Measurements from ENCODE around the gene THSD7B. TPM values are rescaled to one million over a fixed set of nuclear protein-coding genes. Genes with fewer than 3 reads are reported as not detected.

Gene THSD7B
- total and polyA plus RNA-seq, 2 of the 8 experiments (the other 6 are each of a cell fraction or from before 2014, with no cell fraction given) = 0.60 to 2.9 TPM

DNA sequence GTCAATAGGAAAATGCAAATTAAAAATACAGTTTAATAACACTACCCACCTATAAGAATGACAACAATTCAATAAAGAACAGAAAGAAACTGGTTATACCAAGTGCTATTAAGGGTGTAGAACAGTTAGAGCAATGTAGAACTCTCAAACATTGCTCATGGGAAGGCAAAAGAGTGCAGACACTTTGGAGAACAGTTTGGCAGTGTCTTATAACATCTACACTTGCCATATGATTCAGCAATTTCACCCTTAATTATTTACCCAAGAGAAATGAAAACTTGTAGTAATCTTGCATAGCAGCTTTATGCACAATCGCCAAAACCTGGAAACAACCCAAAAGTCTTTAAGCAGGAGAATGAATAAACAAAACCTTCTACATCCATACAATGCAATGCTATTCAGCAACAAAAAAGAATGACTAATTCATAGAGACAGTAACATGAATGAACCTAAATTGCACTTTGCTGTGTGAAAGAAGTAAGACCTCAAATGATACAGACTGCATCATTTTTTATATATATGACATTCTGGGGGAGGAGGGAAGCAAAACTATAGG is 455.2 kb downstream of the THSD7B start:
- Histone ChIP-seq H3K36me3 (ENCODE audit: control insufficient read depth in 2 of 4, insufficient read depth in 4 of 4, low read length in 3 of 4) (no peaks in the 10 kb centered on the region), H3K4ac (replicated peaks; ENCODE audit: insufficient read length, low read depth, low read length) (no peak overlapping the region)
- POLR2A ChIA-PET (ENCODE audit: partially characterized antibody) = no interaction called here

More for the DNA sequence above, 455.2 kb downstream of the THSD7B start:
- Histone ChIP-seq H4K20me1 (replicated peaks in 1 of 2; ENCODE audit: control insufficient read depth in 1 of 2, insufficient read depth in 2 of 2, low read length in 2 of 2) (no peaks in the 10 kb centered on the region), H3K4me3 (ENCODE audit: extremely low read depth in 1 of 4, insufficient read depth in 2 of 4, low read depth in 3 of 4, low read length in 4 of 4) (no peak overlapping the region), H4K91ac (replicated peaks; ENCODE audit: insufficient read length, low read length) (no peak overlapping the region), H4K5ac (ENCODE audit: insufficient read length, low read depth, low read length) (no peak overlapping the region), H2BK20ac (ENCODE audit: low read length) (no peak overlapping the region), H4K8ac (ENCODE audit: extremely low read depth, insufficient read depth, low read length) (no peak overlapping the region), H2BK15ac (ENCODE audit: low read length) (no peak overlapping the region), H3K23me2 (ENCODE audit: low read depth, low read length) (no peaks in the 10 kb centered on the region), H3K79me1 (ENCODE audit: low read depth, low read length) (no peaks in the 10 kb centered on the region), H3K56ac (replicated peaks; ENCODE audit: insufficient read length, low read depth, low read length) (no peak overlapping the region), H3K14ac (ENCODE audit: insufficient read length) (no peak overlapping the region), H3K9me3 (ENCODE audit: insufficient read depth in 2 of 2, low read depth in 1 of 2, low read length in 1 of 2) (no peaks in the 10 kb centered on the region), H3K9ac (replicated peaks in 1 of 4; ENCODE audit: extremely low read depth in 1 of 4, low read depth in 3 of 4, low read length in 3 of 4) (no peak overlapping the region), H2AK5ac (ENCODE audit: low read depth, low read length) (no peak overlapping the region), H3K23ac (ENCODE audit: insufficient read length) (no peak overlapping the region), H3K27ac (ENCODE audit: low read depth, low read length) (no peak overlapping the region), H3K4me1 (replicated peaks in 1 of 4; ENCODE audit: control insufficient read depth in 3 of 4, insufficient read depth in 4 of 4, low read length in 3 of 4) (0 out of 7 replicates have a peak, but pooled peaks cover 0 to 2% (median 0%) of the 10 kb centered on the region in 4 experiments), H2AFZ (ENCODE audit: low read length) (no peak overlapping the region), H3K27me3 (replicated peaks in 1 of 4; ENCODE audit: control insufficient read depth in 3 of 4, extremely low read depth in 1 of 4, insufficient read depth in 3 of 4, low read length in 3 of 4) (no peaks in the 10 kb centered on the region), H2BK12ac (ENCODE audit: low read depth, low read length) (no peak overlapping the region), H2BK5ac (ENCODE audit: low read depth, low read length) (no peak overlapping the region), H3K18ac (ENCODE audit: extremely low read depth, low read length) (no peak overlapping the region), H3K4me2 (ENCODE audit: insufficient read depth in 1 of 2, low read depth in 2 of 2, low read length in 2 of 2) (no peak overlapping the region), H3K79me2 (ENCODE audit: control insufficient read depth in 1 of 2, insufficient read depth in 2 of 2, low read length in 2 of 2) (no peaks in the 10 kb centered on the region), H2BK120ac (replicated peaks; ENCODE audit: low read depth, low read length) (no peak overlapping the region)
- no peak for DNase-seq (ENCODE audit: low read depth in 1 of 2, low spot score in 2 of 2)
- TF ChIP-seq, protein P1, sequence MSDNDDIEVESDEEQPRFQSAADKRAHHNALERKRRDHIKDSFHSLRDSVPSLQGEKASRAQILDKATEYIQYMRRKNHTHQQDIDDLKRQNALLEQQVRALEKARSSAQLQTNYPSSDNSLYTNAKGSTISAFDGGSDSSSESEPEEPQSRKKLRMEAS (IDR thresholded peaks at IDR 0.05) = no peak
- TF ChIP-seq NANOG (IDR thresholded peaks at IDR 0.05; ENCODE audit: insufficient read depth, low read depth, low read length, poor library complexity, severe bottlenecking) (no peak), SP1 (IDR thresholded peaks at IDR 0.05; ENCODE audit: low read depth, low read length) (no peak), SUZ12 (IDR thresholded peaks at IDR 0.05; ENCODE audit: low read length) (no peak), NRF1 (IDR thresholded peaks at IDR 0.05; ENCODE audit: low read depth, low read length) (no peak), CEBPB (IDR thresholded peaks at IDR 0.05; ENCODE audit: low read depth, low read length) (no peak), BCL11A (IDR thresholded peaks at IDR 0.05; ENCODE audit: low read depth in 2 of 2, low read length in 2 of 2) (no peak), CREB1 (IDR thresholded peaks at IDR 0.05) (no peak), YY1 (IDR thresholded peaks at IDR 0.05; ENCODE audit: low read depth, low read length) (no peak), HDAC6 (IDR thresholded peaks at IDR 0.05; ENCODE audit: low read depth, low read length) (no peak), BACH1 (IDR thresholded peaks at IDR 0.05; ENCODE audit: low read length) (no peak), SIRT6 (IDR thresholded peaks at IDR 0.05; ENCODE audit: low read length) (no peak), SIX5 (IDR thresholded peaks at IDR 0.05; ENCODE audit: low read depth, low read length) (no peak), CBX5 (IDR thresholded peaks at IDR 0.05; ENCODE audit: low read depth, low read length) (no peak)
- TF ChIP-seq, protein P2, sequence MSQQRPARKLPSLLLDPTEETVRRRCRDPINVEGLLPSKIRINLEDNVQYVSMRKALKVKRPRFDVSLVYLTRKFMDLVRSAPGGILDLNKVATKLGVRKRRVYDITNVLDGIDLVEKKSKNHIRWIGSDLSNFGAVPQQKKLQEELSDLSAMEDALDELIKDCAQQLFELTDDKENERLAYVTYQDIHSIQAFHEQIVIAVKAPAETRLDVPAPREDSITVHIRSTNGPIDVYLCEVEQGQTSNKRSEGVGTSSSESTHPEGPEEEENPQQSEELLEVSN (IDR thresholded peaks at IDR 0.05) = no peak
- WGBS, 2 experiments (ENCODE audit: extremely low coverage in 1 of 2, insufficient coverage in 1 of 2, insufficient read length in 1 of 2, insufficient replicate concordance in 2 of 2, low coverage in 1 of 2, low lambda C conversion rate in 2 of 2, missing lambda C conversion rate in 1 of 2) = 90% methylated on average over 1 of the region's 1 CpG; no CpG with 5 or more reads in 1 of the 2 experiments
- no peak for FAIRE-seq
- CTCF ChIA-PET (ENCODE audit: partially characterized antibody) = no interaction called here
